Fibroblast of skin of right biceps (primary cell): ENCODE results near the gene ENC1.
A peak's percentile ranks its signal among the peaks of the same experiment; 100 is the strongest.

Experiments
- DNase-seq: peaks from one replicate; pipeline ENCODE4 v3.0.0-alpha.2; 2013

Gene ENC1

DNA sequence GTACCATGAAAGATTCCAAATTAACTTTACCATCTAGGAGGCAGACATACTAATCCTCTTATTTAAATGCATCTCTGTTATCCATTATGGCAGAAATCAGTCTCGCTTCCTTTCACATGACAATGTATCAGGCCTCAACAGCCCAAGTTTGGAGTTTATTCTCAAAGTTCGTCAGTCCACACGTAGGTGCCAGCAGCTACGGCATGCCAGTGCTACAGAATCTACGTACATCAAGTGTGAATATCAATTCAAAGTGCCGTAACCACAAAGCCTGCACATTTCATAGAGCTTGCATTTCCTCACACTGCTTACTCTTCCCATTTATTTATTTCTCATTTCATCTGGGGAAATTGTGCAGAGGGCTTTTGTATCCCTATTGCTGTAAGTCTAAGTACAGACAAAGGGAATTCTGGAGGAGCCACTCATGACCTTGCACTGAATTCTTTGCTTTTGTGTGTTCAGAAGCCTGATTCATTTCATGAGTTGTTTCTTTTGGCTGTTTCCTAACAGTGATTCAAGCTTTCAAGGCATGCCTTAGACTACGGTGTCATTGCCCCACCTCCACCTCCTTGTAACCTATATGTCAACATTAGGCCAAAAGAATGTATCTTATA, 10.0 kb downstream of the ENC1 start:
- peak; percentile 94 for DNase-seq

- no peak for DNase-seq
Measured at GRCh38 chr5:74629326-74629725, 11.2 kb downstream of the ENC1 start.

DNA sequence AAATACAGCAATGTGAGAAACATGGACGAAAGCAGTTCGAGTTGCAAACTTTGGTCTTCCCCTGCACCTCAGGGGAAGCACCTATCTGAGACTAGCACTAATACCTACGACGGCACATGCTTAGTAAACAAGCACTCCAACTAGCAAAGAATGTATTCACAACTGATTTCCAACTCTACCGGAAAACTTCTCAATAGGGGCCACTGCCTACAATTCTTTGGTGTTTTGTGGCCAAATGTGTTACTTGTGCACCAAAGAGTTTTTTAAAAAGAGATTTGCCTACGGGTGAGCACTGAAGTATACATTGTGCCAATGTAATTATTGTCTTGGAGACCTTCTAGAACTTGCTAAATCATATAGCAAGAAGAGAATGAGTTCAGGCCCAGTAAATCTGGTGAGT, 12.2 kb downstream of the ENC1 start:
- no peak for DNase-seq

- no peak for DNase-seq
Measured at GRCh38 chr5:74627646-74628279, 12.8 kb downstream of the ENC1 start.

DNA sequence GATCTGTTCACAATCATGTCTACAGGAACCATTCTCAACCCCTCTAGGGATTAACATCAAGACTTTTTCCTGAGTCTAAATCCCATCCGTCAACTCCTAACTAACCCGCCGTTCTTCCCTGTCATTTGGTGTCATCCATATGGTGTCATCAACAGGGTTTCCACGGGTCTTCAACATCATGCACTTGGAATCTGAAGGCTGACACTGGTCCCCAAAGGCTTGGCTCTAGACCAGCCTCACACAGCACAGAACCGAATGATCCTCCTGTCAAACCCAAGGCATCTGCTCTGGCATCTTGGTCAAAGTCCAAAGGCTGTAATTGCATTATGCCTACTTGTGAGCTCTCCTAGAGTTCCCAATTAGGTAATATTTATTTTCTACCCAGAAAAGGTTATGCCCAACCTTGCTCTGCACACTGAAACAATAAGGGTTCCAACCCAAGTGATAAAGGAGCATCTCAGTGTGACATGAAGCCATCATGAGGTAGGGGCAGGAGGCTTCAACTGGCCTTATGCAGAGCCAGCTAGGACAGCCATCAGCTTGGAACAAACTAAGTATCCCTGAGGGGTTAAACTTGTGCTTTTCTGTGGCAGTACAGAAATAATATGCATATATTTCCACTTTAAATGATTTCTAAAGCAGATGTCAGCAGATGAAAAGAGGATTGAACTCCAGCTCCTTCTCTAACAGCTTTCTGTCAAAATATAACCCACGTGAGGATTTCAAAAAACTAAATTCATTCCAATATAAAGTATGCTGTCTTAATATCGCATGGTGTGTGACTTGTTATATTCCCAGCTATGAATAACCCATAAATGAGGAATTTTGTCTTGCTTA, 13.9 kb downstream of the ENC1 start:
- peak; percentile 53 for DNase-seq

DNA sequence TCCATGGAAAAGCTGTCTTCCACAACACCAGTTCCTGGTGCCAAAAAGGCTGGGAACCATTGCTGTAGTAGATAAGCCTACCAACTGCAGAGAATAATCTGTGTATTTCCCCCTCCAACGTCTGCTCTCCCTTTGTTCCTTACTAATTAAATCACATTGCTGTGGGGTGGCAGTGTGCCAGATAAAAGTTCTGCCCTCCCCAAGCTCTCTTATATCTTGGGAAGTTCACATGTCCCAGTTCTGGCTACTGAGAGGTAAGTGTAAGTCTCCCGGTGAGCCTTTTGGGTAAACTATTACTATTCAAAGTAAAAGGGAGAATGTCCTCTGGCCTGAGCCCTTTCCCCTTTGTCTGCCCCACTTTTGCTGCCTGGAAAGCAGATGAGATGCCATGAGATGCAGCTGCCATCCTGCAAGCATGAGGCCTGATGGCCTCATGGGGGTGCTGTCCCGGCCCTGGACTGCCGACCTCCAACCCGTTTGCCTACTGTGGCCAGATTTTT, 14.7 kb downstream of the ENC1 start:
- DNase-seq, result peak; percentile 60

DNA sequence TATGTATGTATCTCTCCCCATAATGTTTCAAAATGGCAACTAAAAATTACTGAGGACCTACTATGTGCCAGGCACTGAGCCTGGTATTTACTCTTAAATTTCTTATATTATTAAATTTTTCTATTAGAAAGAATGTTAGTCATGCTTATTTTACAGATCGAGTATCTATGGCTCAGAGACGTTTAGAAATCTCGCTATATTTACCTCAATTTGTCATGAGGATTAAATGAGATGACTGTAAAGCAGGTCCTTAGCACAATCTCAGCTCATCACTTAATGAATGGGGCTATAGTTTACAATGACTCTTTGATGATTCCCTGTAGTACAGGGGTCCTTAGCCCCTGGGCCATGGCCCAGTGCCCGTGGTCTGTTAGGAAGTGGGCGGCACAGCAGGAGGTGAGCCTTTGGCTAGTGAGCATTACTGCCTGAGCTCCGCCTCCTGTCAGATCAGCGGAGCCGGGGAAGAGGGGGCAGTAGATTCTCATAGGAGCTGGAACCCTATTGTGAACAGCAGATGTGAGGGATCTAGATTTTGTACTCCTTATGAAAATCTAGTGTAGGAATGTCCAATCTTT, 15.5 kb downstream of the ENC1 start:
- DNase-seq, result no peak

DNA sequence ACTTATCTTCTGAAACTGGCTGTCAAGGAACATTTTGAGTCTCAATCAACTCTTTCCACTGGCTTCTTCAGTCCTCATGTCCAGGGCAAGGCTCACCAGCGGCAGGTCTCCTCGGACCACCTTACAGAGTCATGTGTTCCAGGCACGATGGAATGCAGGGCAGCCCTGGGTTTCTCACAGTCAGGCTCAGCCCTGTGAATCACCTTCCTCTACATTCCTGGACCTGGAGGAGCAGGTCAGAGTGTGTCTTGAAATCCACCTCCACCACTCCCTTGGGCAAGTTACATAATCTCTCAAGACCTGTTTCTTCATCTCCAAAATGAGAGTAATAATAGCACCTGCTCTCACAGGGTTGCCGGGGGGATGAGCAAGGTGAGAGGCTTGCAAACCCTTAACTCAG, 16.0 kb downstream of the ENC1 start:
- DNase-seq, result no peak

GRCh38 chr5:74623748-74624408, 16.6 kb downstream of the ENC1 start:
- no peak for DNase-seq

GRCh38 chr5:74623006-74623611, 17.4 kb downstream of the ENC1 start:
- DNase-seq, result no peak

GRCh38 chr5:74622122-74622521, 18.4 kb downstream of the ENC1 start:
- DNase-seq, result peak; percentile 60

- no peak for DNase-seq
Measured at GRCh38 chr5:74621492-74621891, 19.0 kb downstream of the ENC1 start.

DNA sequence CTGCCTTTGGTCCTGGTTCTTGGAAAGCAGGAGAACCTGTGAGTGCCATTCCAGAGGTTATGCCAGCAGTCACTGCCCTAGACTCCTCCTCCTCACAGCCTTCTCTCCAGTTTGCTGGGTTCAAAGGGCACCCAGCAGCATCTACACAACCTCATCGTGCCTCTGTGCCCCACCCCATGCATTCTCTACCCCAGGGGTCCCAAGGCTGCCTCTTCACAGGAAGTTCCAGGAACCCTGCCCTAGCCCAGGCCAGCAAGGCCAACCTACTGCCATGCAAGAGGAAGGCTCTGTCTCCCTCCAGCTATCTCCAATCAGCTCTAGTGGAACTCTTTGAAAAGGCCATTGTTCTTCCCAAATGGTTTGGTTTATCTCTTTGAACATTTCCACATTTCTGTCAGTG, 21.2 kb downstream of the ENC1 start:
- no peak for DNase-seq

- no peak for DNase-seq
Measured at GRCh38 chr5:74618106-74618505, 22.4 kb downstream of the ENC1 start.

GRCh38 chr5:74617202-74617601, 23.3 kb downstream of the ENC1 start:
- no peak for DNase-seq

DNA sequence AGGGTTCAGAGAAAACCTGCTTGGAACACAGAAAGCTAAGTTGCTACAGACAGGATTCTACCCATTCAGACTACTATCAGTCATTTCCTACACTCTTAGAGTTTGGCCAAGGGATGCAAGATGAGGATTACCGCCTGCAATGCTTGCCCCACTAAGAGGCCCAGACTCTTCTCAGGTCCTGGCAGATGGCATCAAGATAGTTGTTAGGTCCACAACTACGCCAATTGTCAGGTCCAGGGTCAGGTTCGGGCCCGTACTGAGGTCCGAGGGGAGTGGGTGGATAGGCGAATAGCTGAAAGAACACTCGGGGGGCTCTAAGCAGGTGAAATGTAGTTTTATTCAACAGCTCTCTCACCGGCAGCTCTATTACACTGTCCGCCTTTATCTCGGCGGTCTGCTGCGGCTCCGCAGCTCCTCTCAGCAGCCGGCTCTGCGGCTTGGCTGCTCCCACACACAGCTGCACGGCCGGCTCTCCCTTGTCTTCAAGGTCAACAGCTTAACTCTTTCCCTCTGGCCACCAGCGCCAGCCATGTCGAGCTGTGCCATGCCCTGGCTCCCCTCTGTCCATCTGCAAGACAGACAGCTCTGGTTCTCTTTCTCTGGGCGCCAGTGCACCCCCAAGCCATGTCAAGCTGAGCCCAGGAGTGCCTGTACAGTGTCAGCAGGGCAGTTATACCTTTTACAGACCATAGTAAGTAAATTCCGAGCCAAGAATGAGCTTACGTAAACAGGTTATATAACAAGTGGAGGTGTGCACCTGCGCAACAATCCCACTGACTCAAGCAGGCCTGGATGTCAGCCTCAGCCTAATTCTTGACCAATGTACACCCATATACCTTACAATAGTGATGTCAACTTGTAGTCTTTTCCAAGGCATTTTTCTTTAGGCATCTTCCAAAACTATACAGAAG, 24.0 kb downstream of the ENC1 start:
- DNase-seq, result no peak

DNA sequence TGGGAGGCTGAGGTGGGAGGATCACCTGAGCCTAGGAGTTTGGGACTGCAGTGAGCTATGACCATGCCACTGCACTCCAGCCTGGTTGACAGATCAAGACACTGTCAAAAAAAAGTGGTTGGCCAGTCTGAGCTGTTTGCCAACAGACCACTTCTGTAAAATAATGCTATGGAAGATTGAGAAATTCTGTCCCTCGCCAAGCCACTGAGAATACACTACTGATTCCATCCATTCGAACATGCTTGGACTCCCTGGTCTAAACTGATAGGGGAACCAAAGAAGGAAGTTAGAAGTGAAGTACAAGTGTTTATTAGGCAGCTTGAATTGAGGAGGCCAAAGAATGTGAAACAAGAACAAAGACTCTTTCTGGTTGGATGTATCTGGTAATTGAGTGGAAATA, 27.2 kb downstream of the ENC1 start:
- DNase-seq, result no peak

- DNase-seq, result no peak
Measured at GRCh38 chr5:74612045-74612444, 28.5 kb downstream of the ENC1 start.

- no peak for DNase-seq
Measured at GRCh38 chr5:74608736-74609601, 31.6 kb downstream of the ENC1 start.

- DNase-seq, result no peak
Measured at GRCh38 chr5:74605759-74606158, 34.8 kb downstream of the ENC1 start.
